ENCODE data around the gene SLC25A52. TPM values are rescaled to one million over a fixed set of nuclear protein-coding genes. Genes with fewer than 3 reads are reported as not detected.

SLC25A52 gene
- total RNA-seq, 5 donors from 2014 or later (not counting 1 experiment from before 2014, with no cell fraction given): not detected

GRCh38 chr18:31710826-31711225, 49.9 kb downstream of the SLC25A52 start:
- Histone ChIP-seq H3K4me3 (ENCODE audit: control insufficient read depth in 1 of 2, extremely low read depth in 1 of 2, low read length in 1 of 2) (no peak overlapping the region), H3K4me1 (ENCODE audit: control insufficient read depth in 1 of 2, extremely low read depth in 1 of 2, insufficient read depth in 2 of 2, low read length in 2 of 2) (no peaks in the 10 kb centered on the region), H3K27ac (ENCODE audit: low read length) (no peak overlapping the region), H3K36me3 (ENCODE audit: control insufficient read depth in 2 of 2, extremely low read depth in 1 of 2, insufficient read depth in 1 of 2, low read length in 1 of 2) (no peaks in the 10 kb centered on the region), H3K9me3 (no peaks in the 10 kb centered on the region), H3K27me3 (replicated peaks in 1 of 2; ENCODE audit: control insufficient read depth in 2 of 2, extremely low read depth in 1 of 2, insufficient read depth in 2 of 2, low read length in 1 of 2) (no peaks in the 10 kb centered on the region)
- DNase-seq (no peak), ATAC-seq (replicated peaks in 1 of 4) (no peak)
- no peak overlapping the region for H3K4me3 Mint-ChIP-seq
- no peak overlapping the region for H3K27ac Mint-ChIP-seq
- CTCF ChIA-PET: no interaction called here
- H3K36me3 Mint-ChIP-seq: no peaks in the 10 kb centered on the region
- no peaks in the 10 kb centered on the region for H3K27me3 Mint-ChIP-seq
- WGBS (ENCODE audit: insufficient coverage): 66% methylated on average over 3 of the region's 3 CpGs
- no peaks in the 10 kb centered on the region for H3K9me3 Mint-ChIP-seq
- H3K4me1 Mint-ChIP-seq: no peaks in the 10 kb centered on the region
- POLR2A ChIA-PET: no interaction called here

Other genes with a start within 250 kb of the SLC25A52 start
- 1 to 10 TPM in 3 of 5 donors, not detected in 2; 1.7 to 2.6 (median 1.9) TPM for gene TTR, start 169.0 kb downstream of the SLC25A52 start, total RNA-seq
- gene B4GALT6, start 76.3 kb downstream of the SLC25A52 start, total RNA-seq: 1 to 10 TPM in 3 of 5 donors, under 1 TPM in 2; 0.25 to 1.5 (median 1.2) TPM
- 10 to 100 TPM; 44.7 to 62.0 (median 51.8) TPM for gene TRAPPC8, start 182.2 kb upstream of the SLC25A52 start, total RNA-seq

Data from T-cell (primary cell).